HUDEP-2 (cell line): ENCODE data around the gene TTC7B.
A peak's percentile ranks its signal among the peaks of the same experiment; 100 is the strongest.

Source experiments
- DNase-seq, 76 experiments: peaks; one replicate each; lab custom pipeline; 2025; ENCODE audit not compliant: unreplicated experiment in 76 of 76; lab: John Stamatoyannopoulos, UW

Gene TTC7B

GRCh38 chr14:90581745-90582144, 234.5 kb downstream of the TTC7B start:
- no peak for DNase-seq

DNA sequence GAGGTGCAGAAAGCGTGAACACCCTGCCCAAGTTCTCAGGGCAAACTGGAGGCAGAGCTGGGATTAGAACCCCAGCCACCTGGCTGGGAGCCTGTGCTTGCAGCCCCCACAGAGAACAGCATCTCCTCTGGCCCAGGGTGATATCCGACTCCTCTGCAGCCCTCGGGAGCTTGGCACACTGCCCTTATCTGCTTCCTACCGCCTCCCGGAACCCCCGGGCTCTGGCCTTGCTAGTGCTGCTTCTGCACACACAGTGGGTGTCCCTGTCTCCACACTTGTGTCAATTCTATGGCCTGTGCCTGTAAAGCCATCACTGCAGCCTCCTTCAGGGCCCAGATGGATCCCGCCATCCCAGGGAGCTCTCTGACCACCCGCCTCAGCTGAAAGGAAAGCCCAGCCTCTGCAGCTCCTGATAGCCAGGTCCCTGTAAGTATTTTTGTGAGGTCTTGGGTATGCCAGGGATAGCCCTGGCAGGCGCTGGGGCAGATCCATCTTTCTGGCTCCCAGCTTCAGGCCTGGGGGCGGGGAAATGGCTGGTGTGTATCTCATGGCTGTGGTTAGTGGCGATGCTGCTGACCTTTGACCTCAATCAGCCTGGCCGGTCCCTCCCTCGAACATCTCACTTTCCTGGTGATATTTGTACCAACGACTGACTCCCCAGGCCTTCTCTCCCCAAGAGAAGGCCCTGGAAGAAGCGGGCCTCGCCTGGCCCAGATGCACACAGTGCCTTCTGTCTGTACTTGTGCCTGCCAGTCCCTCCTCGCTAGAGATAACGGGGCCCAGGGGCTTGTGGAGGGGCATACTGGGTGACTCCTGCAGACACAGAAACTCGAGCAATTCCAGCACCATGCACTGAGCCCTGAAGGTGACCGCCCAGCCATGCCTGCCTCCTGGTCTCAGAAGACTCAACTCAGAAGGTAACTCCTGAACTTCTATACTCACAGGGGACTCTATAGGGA, 235.6 kb downstream of the TTC7B start:
- no peak for DNase-seq

DNA sequence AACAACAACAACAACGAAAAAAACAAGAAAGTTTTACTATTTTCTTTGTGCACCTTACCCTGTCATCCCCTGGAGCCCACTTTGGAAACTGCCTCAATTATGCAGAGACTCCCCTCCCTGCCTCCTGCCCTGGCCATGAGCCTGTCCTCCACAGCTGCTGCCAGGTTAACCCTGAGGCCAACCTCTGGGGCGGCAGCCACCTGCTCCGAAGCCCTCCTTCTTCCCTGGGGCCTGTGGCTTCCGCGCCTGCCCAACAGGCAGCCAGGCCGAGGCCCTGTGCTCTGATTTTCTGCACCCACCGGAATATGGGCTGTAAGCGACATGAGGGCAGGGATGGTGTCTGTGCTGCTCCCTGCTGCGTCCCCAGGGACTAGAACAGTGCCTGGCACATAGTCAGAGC, 236.4 kb downstream of the TTC7B start:
- no peak for DNase-seq

DNA sequence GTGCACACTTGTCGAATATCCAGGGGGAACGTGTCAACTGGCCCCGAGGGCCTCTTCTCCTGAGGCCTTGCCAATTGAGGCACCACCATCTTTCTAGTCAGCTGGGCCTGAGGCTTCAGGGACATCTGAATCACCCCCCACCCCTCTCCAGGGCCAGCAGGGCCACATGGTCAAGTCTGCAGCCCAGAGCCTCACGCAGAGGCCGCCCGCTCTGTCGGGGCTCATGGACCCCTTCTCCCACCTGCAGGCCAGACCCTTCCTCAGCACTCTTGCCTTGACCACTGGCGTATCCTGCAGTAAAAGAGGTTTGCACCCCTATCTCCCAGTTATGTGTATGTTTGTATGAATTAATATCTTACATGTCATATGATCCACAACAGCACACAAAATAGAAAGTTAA, 237.1 kb downstream of the TTC7B start:
- DNase-seq, result no peak

DNA sequence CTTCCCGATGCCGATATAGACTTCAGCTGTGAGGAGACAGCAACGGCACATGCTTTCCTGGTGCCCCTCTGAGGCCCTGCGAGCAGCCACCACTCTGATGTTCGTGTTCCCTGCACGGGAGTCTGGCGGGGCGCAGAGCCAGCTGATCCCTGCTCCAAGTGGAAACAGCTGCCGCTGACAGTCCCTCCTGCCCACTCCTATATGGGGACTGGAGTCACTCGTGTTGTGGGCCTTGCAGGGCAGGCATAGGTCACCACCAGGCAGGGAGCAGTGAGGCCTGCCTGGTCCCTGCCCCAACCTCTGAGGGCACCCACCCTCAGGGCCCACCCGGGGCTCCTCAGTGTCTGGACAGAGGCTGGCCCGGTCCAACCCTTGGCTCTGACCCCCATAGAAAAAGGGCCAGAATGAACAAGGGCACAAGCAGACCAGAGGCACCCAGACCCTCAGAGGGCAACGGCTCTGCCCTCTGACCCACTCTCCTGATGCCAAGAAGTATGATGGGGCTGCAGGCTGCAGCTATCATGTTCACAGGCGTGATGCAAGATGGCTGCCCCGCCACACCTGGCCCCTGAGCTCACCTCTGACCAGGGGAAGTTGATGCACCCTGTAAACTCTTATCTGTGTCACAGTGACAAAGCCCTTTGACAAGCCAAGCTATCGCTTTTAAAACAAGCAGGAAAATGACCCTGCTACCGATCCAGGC, 237.8 kb downstream of the TTC7B start:
- DNase-seq, result no peak

GRCh38 chr14:90577661-90578282, 238.5 kb downstream of the TTC7B start:
- DNase-seq, result peak in 2 of 76 experiments; percentile 1 to 26

DNA sequence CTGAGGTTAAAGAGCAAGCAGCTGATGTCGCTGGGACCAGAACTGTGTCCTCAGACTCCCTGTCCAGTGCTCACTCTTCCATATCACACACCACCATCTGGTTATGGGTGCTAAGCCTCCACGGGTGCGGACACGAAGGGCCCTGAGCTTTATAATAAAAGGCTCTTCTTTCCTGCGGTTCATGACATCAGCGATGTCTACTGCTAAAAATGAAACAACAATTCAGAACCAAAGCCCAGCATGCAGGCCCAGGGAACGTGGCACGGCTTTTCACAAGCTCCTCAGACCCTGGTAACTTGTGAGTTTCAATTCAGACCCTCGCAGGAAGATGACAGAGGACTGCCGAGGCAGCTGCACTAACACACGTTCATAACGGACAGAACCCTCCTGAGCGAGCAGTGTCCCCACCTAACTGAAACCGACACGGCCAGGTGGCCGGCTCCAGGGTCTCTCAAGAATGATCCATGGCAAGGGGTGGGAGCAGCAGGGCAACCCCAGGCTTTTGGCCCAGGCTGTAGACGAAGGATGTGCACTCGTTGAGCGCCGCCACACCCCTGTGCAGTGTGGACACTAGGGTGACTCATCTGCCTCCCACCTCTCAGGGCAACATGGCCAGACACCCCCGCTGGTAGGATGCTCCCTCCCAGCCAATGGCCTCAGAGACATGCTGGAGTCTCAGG, 239.1 kb downstream of the TTC7B start:
- DNase-seq, result peak in 3 of 76 experiments; percentile 13 to 26 (median 25)

DNA sequence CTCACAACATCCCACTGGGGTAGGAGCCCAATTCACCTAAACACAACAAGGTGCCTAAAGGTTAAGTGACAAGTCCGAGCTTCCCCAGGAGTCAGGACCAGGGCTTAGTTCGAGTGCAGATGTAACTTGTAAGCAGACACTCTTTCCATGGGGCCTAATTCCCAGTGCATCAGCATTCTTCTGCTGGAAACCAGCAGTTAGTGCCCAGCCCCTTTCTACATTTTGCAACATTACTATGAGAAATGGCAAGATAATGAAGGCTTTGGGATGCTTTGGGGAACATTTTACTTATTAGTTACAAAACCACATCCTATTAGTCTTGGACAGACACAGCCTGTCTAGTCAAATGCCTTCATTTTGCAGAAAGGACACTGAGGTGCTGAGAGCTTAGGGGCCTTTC, 239.6 kb downstream of the TTC7B start:
- DNase-seq, result no peak

GRCh38 chr14:90575781-90576180, 240.4 kb downstream of the TTC7B start:
- DNase-seq, result no peak

DNA sequence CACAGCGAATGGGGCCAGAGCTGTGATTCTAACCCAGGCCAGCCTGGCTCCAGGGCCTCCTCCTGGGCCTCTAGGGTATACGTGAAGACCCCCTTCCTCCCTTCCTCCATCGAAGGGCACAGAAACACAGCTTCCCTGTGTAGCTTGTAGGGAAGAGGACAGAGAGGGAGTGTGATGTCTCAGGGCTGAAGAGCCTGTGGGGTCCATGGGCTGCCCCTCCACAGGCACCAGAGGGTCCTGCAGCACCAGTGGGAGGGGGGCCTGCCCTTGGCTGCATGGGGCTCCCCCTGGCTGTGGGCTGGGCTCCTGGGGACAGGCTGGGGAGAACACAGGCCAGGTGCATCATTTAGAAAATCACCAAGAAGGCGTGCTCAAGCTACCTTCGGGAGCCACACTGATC, 240.9 kb downstream of the TTC7B start:
- DNase-seq, result no peak

DNA sequence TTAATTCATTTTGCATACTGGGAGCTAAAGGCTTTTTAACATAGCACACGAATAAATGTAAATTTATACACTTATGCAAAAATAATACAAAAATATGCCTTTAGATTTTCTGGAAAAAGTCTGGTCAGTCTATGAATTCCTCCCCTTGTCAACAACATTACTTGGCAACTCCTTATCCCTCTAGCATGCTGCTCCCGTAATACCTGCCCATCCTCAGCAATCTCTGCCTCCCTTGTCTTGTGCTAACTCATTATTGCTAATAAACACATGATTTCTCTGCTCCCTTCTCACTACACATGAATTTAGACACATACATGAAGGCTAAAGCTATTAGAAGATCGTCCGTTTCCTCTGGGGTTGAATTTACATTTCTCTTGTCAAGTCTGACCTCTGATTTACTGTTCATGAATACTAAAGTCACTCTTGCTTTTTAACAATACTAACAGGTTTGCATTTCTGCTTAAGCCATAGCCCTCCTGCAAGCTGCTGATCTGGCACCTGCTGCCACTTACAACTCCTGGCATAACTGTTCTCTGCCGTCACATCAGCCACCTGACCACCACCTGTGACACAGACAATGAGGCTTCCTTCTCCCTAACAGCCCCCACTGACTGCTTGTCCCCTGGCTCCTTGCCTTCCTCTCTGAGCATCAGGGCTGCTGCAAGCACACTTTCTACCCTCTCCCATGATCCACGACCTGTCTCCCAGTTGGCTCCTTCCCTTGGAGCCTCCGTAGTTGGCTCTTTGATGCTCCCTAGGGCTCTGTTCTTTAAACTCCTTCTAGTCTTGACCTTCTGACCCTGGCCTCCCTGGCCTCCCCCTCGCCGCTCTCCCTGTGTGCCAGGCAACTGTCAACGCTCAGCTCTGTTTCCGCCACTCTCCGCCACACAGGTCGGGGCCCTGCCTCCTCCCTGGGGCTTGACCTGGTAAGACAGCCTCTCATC, 241.8 kb downstream of the TTC7B start:
- no peak for DNase-seq

DNA sequence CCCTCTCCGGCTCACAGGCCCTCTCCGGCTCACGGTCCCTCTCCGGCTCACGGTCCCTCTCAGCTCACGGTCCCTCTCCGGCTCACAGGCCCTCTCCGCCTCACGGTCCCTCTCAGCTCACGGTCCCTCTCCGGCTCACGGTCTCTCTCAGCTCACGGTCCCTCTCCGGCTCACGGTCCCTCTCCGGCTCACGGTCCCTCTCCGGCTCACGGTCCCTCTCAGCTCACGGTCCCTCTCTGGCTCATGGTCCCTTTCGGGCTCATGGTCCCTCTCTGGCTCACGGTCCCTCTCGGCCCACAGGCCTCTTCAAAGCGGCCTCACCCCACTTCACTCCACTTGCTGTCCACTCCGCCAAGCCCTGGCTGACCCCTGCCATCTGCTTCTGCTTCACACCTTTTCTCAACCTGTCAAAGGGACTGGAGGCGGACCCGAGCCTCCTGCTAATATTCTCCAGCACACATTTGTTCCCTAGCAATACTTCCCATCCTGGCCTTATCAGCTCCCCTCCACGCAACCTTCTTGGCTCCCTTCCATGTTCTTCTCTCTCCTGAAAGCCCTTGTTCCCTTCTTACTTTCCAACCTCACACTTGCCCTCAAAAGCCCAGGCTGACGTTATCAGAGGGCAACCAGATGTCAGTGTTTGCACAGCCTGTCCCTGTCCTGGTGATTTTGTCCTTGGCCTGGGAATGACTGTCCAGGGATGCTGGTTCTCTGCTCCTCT, 242.7 kb downstream of the TTC7B start:
- DNase-seq, result peak in 6 of 76 experiments; percentile 1 to 23 (median 12)

- DNase-seq, result no peak
Measured at GRCh38 chr14:90572441-90573150, 243.6 kb downstream of the TTC7B start.

- no peak for DNase-seq
Measured at GRCh38 chr14:90571149-90571947, 244.9 kb downstream of the TTC7B start.

GRCh38 chr14:90570461-90570860, 245.8 kb downstream of the TTC7B start:
- DNase-seq, result no peak

GRCh38 chr14:90569606-90570387, 246.4 kb downstream of the TTC7B start:
- DNase-seq, result no peak

DNA sequence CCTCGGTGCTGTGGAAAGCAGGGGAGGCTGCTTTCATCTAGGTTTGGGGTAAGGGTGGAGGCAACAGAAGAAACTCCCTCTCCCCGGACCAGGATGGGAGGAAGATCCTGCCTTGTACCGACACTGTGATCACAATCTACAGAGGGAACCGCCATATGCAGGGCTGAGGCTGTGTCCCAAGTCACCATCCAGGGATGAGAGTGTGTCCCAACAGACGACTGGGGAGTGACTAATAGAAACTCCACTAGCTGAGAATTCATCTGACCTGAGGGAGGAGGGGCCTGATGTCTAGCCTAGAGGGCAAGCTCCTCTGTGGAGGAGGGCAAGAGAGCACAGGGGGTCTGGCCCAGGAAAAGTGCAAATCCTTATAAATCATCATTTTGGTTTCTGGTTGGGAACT, 247.0 kb downstream of the TTC7B start:
- no peak for DNase-seq
